ENCODE measurements around the gene ZNF628. TPM values are rescaled to one million over a fixed set of nuclear protein-coding genes. Genes with fewer than 3 reads are reported as not detected.

ZNF628 gene
- total RNA-seq, 2 donors from 2014 or later, result 7.4 to 14.2 TPM

DNA sequence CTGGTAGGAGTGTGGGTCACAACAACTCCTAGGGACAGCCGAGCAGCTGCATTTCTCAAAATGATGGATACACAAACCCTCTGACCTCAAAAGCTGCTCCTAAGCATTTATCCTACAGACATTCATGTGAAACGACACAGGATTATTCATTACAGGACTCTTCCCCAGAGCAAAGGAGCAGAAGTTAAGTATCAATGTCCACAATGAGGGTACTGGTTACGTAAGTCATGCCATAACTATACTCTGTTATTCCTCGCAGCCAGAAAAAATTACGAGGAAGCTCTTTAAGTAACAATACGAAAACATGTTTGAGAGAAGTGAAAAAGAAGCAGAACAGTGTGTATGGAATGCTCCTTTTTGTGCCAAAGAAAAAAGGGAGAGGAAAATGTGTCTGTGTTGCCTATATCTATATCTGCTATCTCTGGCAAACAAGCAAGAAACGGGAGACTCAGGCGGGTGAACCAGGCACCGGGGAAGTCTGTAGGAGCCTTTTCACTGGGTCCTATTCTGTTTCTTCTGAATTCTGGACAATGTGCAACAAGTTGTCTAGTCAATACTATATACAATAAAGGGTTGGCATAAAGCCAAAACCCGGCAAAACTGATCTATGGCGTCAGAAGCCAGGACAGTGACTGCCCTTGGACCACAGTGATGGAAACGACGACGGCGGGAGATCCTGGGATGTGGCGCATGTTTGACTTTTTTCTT is 16.3 kb upstream of the ZNF628 start:
- no peaks in the 10 kb centered on the region for H3K9me3 Mint-ChIP-seq
- peak overlapping the region in 1 of 2 donors; percentile 91 for H3K27ac Mint-ChIP-seq
- DNase-seq (ENCODE audit: low spot score in 2 of 2) (no peak), ATAC-seq (no peak)
- no peaks in the 10 kb centered on the region for H3K36me3 Mint-ChIP-seq

DNA sequence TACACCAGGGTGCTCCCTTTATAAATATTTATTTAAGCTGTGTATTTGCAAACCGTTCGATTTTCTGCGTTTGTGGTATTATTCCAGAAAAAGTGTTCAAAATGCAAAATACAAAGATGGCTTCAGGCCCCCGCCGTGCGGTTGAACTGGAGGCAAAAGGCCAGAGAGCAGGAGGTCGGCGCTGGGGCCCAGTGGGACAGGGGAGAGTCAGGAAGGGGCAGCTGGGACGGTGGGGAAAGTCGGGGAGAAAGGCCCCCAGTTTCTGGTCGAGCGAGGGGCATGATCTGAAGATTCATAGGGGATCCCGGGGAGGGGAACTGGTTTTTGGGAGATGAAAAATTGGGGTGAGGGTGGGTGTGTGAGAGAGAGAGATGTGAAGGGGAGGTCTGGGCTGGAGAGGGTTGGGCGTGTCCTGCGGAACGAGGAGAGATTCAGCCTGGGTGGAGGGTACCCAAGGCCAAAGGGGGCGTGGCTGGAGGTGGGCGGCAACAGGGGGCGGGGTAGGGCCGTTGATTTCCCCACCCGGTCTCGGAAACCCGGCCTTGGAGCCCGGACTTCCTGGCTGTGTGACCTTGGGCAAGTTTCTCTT is 15.7 kb upstream of the ZNF628 start:
- no peak for DNase-seq (ENCODE audit: low spot score in 2 of 2)
- no peaks in the 10 kb centered on the region for H3K9me3 Mint-ChIP-seq
- no peaks in the 10 kb centered on the region for H3K36me3 Mint-ChIP-seq
- H3K27ac Mint-ChIP-seq, result peak overlapping the region; percentile 77 to 91
- ATAC-seq, result peak in 1 of 2 donors; percentile 5

DNA sequence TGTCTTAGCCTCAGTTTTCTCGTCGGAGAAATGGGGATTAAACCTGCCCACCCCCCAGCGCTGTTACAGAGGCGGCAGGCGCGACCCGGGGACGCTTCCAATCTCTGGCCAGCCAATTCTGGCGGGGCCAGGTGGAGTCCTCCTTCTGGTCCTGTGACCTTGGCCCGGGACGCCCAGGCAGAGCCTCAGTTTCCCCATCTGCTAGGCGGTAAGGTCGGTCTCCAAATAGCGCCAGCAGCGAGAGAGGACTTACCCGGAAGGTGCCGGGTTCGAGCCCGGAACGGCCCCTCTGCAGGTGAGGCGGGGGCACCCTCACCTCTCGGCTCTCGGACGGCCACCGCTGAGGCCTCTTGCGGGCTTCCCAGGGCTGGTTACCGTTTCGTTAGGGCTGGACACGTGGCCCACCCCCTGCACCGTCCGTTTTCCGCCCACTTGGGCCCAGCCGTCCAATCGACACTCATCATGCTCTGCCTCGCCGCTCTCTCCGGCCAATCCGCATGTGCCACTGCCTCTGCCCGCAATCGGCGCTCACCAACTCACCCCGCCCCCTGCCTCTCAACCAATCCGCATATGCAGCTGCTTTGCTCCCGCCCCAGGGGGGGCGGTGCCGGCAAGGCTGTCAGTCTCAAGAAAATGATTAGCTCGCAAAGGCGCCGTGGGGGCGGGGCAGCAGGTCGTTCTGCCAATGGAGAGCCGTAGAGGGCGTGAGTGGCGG is 15.0 kb upstream of the ZNF628 start, which contains the start of gene ISOC2:
Gene ISOC2 (minus strand): TSS at position 384 of the 715 bp plus-strand sequence. CDS start 5,156 bp downstream, outside the sequence.
- Mint-ChIP-seq H3K9me3 (no peaks in the 10 kb centered on the region), H3K36me3 (no peaks in the 10 kb centered on the region), H3K27ac (peak within 1 kb of the TSS; percentile 77 to 91)
- DNase-seq (ENCODE audit: low spot score in 2 of 2), result peak; percentile 100
- peak; percentile 97 for ATAC-seq

- DNase-seq (ENCODE audit: low spot score in 2 of 2) (no peak), ATAC-seq (no peak)
- H3K36me3 Mint-ChIP-seq, result no peaks in the 10 kb centered on the region
- no peaks in the 10 kb centered on the region for H3K9me3 Mint-ChIP-seq
- H3K27ac Mint-ChIP-seq, result peak overlapping the region in 1 of 2 donors; percentile 91
These were observed 14.3 kb upstream of the ZNF628 start for GRCh38 chr19:55461974-55462626.

- DNase-seq (ENCODE audit: low spot score in 2 of 2), result no peak
- Mint-ChIP-seq H3K36me3 (no peaks in the 10 kb centered on the region), H3K27ac (peak overlapping the region in 1 of 2 donors; percentile 91), H3K9me3 (no peaks in the 10 kb centered on the region)
- ATAC-seq, result no peak
These were observed 13.7 kb upstream of the ZNF628 start for GRCh38 chr19:55462722-55463121.

DNA sequence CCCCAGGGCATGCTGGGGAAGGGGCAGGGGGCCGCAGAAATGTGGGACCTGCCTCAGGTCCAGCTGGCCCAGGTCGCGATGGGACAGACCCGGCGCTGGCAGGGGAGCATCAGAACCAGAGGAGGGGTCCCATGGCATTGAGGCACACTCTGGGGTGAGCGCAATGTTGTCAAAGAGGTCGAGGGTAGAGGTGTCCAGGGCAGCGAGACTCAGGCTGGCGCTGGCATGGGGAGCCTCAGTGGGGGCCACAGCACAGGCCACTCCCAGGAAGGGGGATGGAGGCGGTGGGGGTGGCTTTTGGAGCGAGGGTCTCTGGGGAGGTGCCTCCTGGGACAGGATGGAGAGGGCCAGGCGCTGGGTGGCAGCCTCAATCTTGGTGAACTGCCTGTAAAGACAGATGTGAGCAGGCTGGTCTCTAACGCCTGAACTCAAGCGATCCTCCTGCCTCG is 12.8 kb upstream of the ZNF628 start:
- Mint-ChIP-seq H3K36me3 (no peaks in the 10 kb centered on the region), H3K27ac (no peak overlapping the region), H3K9me3 (no peaks in the 10 kb centered on the region)
- DNase-seq (ENCODE audit: low spot score in 2 of 2), result no peak
- no peak for ATAC-seq

DNA sequence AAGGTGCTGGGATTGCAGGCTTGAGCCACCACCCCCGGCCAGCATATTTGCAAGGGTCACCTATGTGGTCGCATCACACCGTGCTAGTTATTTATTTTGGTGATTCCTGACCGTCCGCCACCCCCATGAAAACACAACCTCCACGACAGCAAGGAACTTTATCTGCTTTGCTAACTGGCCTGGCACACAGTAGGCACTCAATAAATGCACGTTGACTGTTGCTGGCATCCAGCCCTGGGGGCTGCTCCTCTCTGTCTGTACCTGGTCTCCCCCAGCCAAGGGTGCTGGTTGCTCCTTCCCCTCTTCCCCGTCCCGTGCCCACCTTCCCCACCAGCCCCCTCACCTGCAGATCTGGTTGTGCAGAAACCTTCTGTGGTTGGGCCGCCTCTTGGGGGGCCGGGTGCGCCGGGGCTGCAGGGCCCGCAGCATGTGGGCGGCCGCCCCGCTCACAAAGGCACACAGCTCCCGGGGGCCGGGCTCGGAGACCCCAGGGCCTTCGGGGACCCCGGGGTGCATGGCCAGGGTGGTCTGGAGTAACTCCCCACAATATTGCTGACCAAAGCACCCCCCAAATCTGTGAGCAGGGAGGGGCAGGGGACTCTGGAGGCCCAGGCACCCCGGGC is 12.3 kb upstream of the ZNF628 start:
- no peak overlapping the region for H3K27ac Mint-ChIP-seq
- ATAC-seq, result no peak
- H3K9me3 Mint-ChIP-seq, result no peaks in the 10 kb centered on the region
- H3K36me3 Mint-ChIP-seq, result no peaks in the 10 kb centered on the region
- DNase-seq (ENCODE audit: low spot score in 2 of 2), result no peak

DNA sequence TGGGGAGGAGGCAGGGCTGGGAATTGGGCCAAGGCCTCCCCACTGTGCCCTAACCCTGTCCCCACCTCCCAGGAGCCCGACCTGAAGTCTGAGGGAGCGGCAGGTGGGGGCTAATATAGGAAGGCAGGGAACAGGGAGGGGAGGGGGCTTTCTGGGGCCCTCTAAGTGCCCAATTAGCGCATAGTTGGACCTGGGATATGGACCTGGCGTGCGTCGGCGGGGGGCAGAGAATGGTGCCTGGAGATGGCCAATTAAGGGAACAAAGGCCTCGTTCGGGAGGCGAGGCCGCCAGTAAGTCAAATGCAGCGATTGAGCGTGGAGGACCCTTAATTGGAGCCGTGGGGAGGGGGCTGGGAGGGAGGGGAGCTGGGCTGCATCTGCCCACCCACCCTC is 11.8 kb upstream of the ZNF628 start, which contains the start of gene C19orf85:
Gene C19orf85 (minus strand): TSS at position 90 of the 393 bp plus-strand sequence. CDS start 197 bp downstream, outside the sequence.
- no peaks in the 10 kb centered on the region for H3K36me3 Mint-ChIP-seq
- no peaks in the 10 kb centered on the region for H3K9me3 Mint-ChIP-seq
- no peak for DNase-seq (ENCODE audit: low spot score in 2 of 2)
- no peak for ATAC-seq
- H3K27ac Mint-ChIP-seq, result no peak within 1 kb of the TSS

- Mint-ChIP-seq H3K27ac (no peak overlapping the region), H3K9me3 (no peaks in the 10 kb centered on the region), H3K36me3 (no peaks in the 10 kb centered on the region)
- ATAC-seq (no peak), DNase-seq (ENCODE audit: low spot score in 2 of 2) (no peak)
These were observed 10.8 kb upstream of the ZNF628 start for GRCh38 chr19:55465460-55466240.

DNA sequence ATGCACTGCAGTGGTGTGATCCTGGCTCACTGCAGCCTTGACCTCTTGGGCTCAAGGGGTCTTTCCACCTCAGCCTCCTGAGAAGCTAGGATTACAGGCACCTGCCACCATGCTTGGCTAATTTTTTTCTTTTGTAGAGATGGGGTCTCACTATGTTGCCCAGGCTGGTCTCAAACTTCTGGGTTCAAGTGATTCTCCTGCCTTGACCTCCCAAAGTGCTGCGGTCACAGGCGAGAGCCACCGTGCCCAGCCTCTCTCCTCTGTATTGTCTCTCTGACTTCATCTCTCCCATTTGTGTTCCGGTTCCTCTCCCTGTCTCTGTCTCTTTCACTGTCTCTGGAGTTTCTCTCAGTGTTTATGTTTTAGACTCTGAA is 10.2 kb upstream of the ZNF628 start:
- no peak overlapping the region for H3K27ac Mint-ChIP-seq
- H3K9me3 Mint-ChIP-seq, result no peaks in the 10 kb centered on the region
- no peaks in the 10 kb centered on the region for H3K36me3 Mint-ChIP-seq
- DNase-seq (ENCODE audit: low spot score in 2 of 2) (no peak), ATAC-seq (no peak)

GRCh38 chr19:55467236-55468053 is 9.0 kb upstream of the ZNF628 start:
- no peak overlapping the region for H3K27ac Mint-ChIP-seq
- ATAC-seq, result peak; percentile 96 to 99
- no peaks in the 10 kb centered on the region for H3K36me3 Mint-ChIP-seq

DNA sequence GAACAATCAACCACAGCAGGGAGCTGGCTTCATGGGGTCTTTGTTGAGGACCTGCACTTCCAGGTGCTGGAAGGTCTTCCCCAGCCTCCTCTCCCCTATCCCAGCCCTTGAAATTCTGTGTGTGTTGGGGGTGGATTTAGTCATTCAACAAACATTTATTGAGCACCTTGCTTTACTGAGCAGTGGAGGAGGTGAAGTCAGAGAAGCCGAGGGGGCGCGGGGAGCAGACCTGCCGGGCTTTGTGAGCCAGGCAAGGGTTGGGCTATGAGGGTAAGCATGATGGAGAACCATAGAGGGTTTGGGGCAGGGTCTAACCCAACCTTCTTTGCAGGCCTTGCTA is 8.4 kb upstream of the ZNF628 start:
- no peak for DNase-seq (ENCODE audit: low spot score in 2 of 2)
- H3K9me3 Mint-ChIP-seq, result no peaks in the 10 kb centered on the region
- ATAC-seq, result peak; percentile 19 to 49
- H3K36me3 Mint-ChIP-seq, result no peaks in the 10 kb centered on the region
- no peak overlapping the region for H3K27ac Mint-ChIP-seq

More at GRCh38 chr19:55467236-55468053, 9.0 kb upstream of the ZNF628 start:
- no peaks in the 10 kb centered on the region for H3K9me3 Mint-ChIP-seq
- peak in 1 of 2 donors; percentile 88 for DNase-seq (ENCODE audit: low spot score in 2 of 2)

GRCh38 chr19:55471266-55471665 is 5.2 kb upstream of the ZNF628 start:
- ATAC-seq (no peak), DNase-seq (ENCODE audit: low spot score in 2 of 2) (no peak)
- H3K36me3 Mint-ChIP-seq, result no peaks in the 10 kb centered on the region
- no peak overlapping the region for H3K27ac Mint-ChIP-seq
- H3K9me3 Mint-ChIP-seq, result no peaks in the 10 kb centered on the region

DNA sequence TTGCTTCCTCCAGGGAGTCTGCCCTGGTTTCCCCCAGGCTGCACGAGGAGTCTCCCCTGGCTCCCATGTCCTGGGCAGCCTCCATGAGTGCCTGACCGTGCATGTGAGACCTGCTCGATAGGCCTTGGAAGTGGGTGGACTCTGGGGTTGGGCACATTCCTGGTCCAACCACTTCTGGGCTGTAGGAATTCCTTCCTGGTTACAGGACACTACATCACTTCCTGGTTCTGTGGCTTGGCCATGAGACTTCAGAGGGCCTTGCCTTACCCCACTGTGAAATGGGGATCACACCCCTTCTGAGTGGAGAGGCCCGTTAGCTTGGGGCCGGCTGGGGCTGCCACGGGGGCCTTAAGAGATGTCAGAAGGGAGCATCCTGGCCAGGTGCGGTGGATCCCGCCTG is 4.0 kb upstream of the ZNF628 start:
- Mint-ChIP-seq H3K9me3 (no peaks in the 10 kb centered on the region), H3K27ac (no peak overlapping the region), H3K36me3 (no peaks in the 10 kb centered on the region)
- ATAC-seq, result no peak
- no peak for DNase-seq (ENCODE audit: low spot score in 2 of 2)
